ENCODE results near the gene CHRND. TPM values are rescaled to one million over a fixed set of nuclear protein-coding genes. Genes with fewer than 3 reads are reported as not detected.

CHRND gene
- polyA plus RNA-seq, 1 donor from 2014 or later, result not detected

DNA sequence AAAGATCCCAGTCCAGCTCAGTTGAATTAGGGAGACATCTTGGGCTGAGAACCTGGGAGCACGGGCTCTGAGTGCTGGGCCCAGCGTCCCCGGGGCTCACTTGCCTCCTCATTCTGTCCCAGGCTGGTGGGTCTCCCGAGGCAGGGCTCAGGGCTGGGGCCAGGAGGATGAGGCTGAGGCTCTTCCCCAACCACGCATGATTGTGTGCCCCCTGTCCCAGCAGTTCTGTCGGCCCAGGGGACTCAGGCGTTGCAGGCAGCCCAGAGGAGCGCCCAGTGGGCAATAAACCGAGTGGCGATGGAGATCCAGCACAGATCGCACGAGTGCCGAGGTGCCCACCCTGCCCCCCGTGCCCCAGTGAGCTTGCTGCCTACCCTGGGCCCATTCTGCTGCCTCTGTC is 4.9 kb upstream of the CHRND start:
- no peaks in the 10 kb centered on the region for H3F3A ChIP-seq (ENCODE audit: insufficient read depth, low read length, poor library complexity, severe bottlenecking)
- H3K4me3 ChIP-seq (ENCODE audit: low read length), result no peak overlapping the region
- H3K36me3 ChIP-seq (ENCODE audit: insufficient read depth, low read length), result no peaks in the 10 kb centered on the region
- no peaks in the 10 kb centered on the region for H4K20me1 ChIP-seq (ENCODE audit: insufficient read depth)
- peaks cover 28% of the 10 kb centered on the region for H3K27me3 ChIP-seq (ENCODE audit: insufficient read depth, low read depth, low read length)
- H3K9ac ChIP-seq (ENCODE audit: low read length), result no peak overlapping the region
- no peaks in the 10 kb centered on the region for H3K9me3 ChIP-seq (ENCODE audit: low read length)
- H3K79me2 ChIP-seq (replicated peaks; ENCODE audit: insufficient read depth, low read length), result no peaks in the 10 kb centered on the region
- H3K9me2 ChIP-seq (ENCODE audit: insufficient read depth, low read length), result no peaks in the 10 kb centered on the region
- no peak overlapping the region for H3K27ac ChIP-seq (ENCODE audit: low read length)
- no peak overlapping the region for H2AFZ ChIP-seq (ENCODE audit: low read depth, low read length)
- TF ChIP-seq MXI1 (conservative IDR thresholded peaks at IDR 0.05; ENCODE audit: poor library complexity, severe bottlenecking) (no peak), EZH2 (IDR thresholded peaks at IDR 0.05; ENCODE audit: borderline replicate concordance, insufficient read depth, low read length, poor library complexity, severe bottlenecking) (no peak), POLR2AphosphoS5 (IDR thresholded peaks at IDR 0.05) (no peak), TAF1 (IDR thresholded peaks at IDR 0.05; ENCODE audit: low read depth) (no peak), SMC3 (conservative IDR thresholded peaks at IDR 0.05; ENCODE audit: poor library complexity) (no peak), RAD21 (conservative IDR thresholded peaks at IDR 0.05) (no peak), EP300 (conservative IDR thresholded peaks at IDR 0.05; ENCODE audit: poor library complexity, severe bottlenecking) (no peak)
- TF ChIP-seq, protein P1, sequence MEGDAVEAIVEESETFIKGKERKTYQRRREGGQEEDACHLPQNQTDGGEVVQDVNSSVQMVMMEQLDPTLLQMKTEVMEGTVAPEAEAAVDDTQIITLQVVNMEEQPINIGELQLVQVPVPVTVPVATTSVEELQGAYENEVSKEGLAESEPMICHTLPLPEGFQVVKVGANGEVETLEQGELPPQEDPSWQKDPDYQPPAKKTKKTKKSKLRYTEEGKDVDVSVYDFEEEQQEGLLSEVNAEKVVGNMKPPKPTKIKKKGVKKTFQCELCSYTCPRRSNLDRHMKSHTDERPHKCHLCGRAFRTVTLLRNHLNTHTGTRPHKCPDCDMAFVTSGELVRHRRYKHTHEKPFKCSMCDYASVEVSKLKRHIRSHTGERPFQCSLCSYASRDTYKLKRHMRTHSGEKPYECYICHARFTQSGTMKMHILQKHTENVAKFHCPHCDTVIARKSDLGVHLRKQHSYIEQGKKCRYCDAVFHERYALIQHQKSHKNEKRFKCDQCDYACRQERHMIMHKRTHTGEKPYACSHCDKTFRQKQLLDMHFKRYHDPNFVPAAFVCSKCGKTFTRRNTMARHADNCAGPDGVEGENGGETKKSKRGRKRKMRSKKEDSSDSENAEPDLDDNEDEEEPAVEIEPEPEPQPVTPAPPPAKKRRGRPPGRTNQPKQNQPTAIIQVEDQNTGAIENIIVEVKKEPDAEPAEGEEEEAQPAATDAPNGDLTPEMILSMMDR (IDR thresholded peaks at IDR 0.05; ENCODE audit: poor library complexity, severe bottlenecking), result no peak
- TF ChIP-seq, protein P2, sequence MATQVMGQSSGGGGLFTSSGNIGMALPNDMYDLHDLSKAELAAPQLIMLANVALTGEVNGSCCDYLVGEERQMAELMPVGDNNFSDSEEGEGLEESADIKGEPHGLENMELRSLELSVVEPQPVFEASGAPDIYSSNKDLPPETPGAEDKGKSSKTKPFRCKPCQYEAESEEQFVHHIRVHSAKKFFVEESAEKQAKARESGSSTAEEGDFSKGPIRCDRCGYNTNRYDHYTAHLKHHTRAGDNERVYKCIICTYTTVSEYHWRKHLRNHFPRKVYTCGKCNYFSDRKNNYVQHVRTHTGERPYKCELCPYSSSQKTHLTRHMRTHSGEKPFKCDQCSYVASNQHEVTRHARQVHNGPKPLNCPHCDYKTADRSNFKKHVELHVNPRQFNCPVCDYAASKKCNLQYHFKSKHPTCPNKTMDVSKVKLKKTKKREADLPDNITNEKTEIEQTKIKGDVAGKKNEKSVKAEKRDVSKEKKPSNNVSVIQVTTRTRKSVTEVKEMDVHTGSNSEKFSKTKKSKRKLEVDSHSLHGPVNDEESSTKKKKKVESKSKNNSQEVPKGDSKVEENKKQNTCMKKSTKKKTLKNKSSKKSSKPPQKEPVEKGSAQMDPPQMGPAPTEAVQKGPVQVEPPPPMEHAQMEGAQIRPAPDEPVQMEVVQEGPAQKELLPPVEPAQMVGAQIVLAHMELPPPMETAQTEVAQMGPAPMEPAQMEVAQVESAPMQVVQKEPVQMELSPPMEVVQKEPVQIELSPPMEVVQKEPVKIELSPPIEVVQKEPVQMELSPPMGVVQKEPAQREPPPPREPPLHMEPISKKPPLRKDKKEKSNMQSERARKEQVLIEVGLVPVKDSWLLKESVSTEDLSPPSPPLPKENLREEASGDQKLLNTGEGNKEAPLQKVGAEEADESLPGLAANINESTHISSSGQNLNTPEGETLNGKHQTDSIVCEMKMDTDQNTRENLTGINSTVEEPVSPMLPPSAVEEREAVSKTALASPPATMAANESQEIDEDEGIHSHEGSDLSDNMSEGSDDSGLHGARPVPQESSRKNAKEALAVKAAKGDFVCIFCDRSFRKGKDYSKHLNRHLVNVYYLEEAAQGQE (IDR thresholded peaks at IDR 0.05; ENCODE audit: borderline replicate concordance), result no peak
- H3K4me2 ChIP-seq (ENCODE audit: low read length), result no peak overlapping the region

DNA sequence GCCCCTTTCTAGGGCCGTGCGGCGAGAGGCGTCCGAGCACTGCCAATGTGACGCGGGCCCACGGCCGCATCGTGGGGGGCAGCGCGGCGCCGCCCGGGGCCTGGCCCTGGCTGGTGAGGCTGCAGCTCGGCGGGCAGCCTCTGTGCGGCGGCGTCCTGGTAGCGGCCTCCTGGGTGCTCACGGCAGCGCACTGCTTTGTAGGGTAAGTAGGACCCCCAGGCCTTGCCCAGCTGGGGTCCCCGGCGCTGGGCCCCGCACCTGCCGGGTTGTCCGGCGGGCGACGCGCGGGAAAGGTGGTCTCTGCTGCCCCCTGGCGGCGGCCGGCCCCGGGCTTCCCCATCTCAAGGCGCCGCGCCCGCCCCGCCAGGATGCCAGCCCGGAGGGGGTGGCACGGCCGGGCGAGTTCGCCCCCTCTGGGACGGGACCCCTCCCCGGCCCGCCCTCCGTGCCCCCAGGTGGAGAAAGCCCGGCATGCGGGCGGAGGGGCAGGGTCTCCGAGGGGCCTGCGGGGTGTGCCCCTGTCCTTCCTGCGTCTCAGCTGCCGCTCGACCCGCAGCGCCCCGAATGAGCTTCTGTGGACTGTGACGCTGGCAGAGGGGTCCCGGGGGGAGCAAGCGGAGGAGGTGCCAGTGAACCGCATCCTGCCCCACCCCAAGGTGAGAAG is 3.9 kb upstream of the CHRND start:
- H3K27me3 ChIP-seq (ENCODE audit: insufficient read depth, low read depth, low read length), result peaks cover 28% of the 10 kb centered on the region
- no peaks in the 10 kb centered on the region for H3K79me2 ChIP-seq (replicated peaks; ENCODE audit: insufficient read depth, low read length)
- no peaks in the 10 kb centered on the region for H3K9me2 ChIP-seq (ENCODE audit: insufficient read depth, low read length)
- TF ChIP-seq RAD21 (conservative IDR thresholded peaks at IDR 0.05), result peak; percentile 97
- TF ChIP-seq, protein P1 (IDR thresholded peaks at IDR 0.05; ENCODE audit: poor library complexity, severe bottlenecking), result peak; percentile 97
- no peak for TF ChIP-seq EP300 (conservative IDR thresholded peaks at IDR 0.05; ENCODE audit: poor library complexity, severe bottlenecking)
- peak; percentile 98 for TF ChIP-seq SMC3 (conservative IDR thresholded peaks at IDR 0.05; ENCODE audit: poor library complexity)
- TF ChIP-seq POLR2AphosphoS5 (IDR thresholded peaks at IDR 0.05), result no peak
- TF ChIP-seq, protein P2 (IDR thresholded peaks at IDR 0.05; ENCODE audit: borderline replicate concordance), result no peak
- H3K4me2 ChIP-seq (ENCODE audit: low read length), result peak overlapping the region; percentile 19
- no peaks in the 10 kb centered on the region for H3K9me3 ChIP-seq (ENCODE audit: low read length)
- H3K36me3 ChIP-seq (ENCODE audit: insufficient read depth, low read length), result no peaks in the 10 kb centered on the region
- no peak overlapping the region for H3K27ac ChIP-seq (ENCODE audit: low read length)
- H3K9ac ChIP-seq (ENCODE audit: low read length), result peak overlapping the region; percentile 45
- H2AFZ ChIP-seq (ENCODE audit: low read depth, low read length), result no peak overlapping the region
- no peaks in the 10 kb centered on the region for H4K20me1 ChIP-seq (ENCODE audit: insufficient read depth)
- peak overlapping the region; percentile 60 for H3K4me3 ChIP-seq (ENCODE audit: low read length)
- H3F3A ChIP-seq (ENCODE audit: insufficient read depth, low read length, poor library complexity, severe bottlenecking), result no peaks in the 10 kb centered on the region

Data from neural cell (in vitro differentiated cells).